ENCODE data around the gene MARCHF4.
A peak's percentile ranks its signal among the peaks of the same experiment; 100 is the strongest.

MARCHF4 gene

GRCh38 chr2:216371721-216372702 is at the start of gene MARCHF4:
TSS of gene MARCHF4 (minus strand) at chr2:216372483. CDS start at chr2:216370260, 2,223 bp downstream.
- FAIRE-seq (no peak), DNase-seq (ENCODE audit: insufficient read length, low spot score) (peak; percentile 17)

GRCh38 chr2:216420367-216421101 is 48.3 kb upstream of the MARCHF4 start:
- FAIRE-seq (no peak), DNase-seq (ENCODE audit: insufficient read length, low spot score) (no peak)

GRCh38 chr2:216418981-216419380 is 46.7 kb upstream of the MARCHF4 start:
- FAIRE-seq: no peak
- DNase-seq (ENCODE audit: insufficient read length, low spot score): no peak

- DNase-seq (ENCODE audit: insufficient read length, low spot score) (no peak), FAIRE-seq (no peak)
Observed at GRCh38 chr2:216416571-216417307, 44.5 kb upstream of the MARCHF4 start.

GRCh38 chr2:216415541-216415940 is 43.3 kb upstream of the MARCHF4 start:
- FAIRE-seq (no peak), DNase-seq (ENCODE audit: insufficient read length, low spot score) (no peak)

- no peak for DNase-seq (ENCODE audit: insufficient read length, low spot score)
- no peak for FAIRE-seq
Observed at GRCh38 chr2:216414772-216415319, 42.6 kb upstream of the MARCHF4 start.

- FAIRE-seq (no peak), DNase-seq (ENCODE audit: insufficient read length, low spot score) (no peak)
Observed at GRCh38 chr2:216413882-216414281, 41.6 kb upstream of the MARCHF4 start.

- peak; percentile 100 for FAIRE-seq
- peak; percentile 74 for DNase-seq (ENCODE audit: insufficient read length, low spot score)
Observed at GRCh38 chr2:216412022-216412999, 40.0 kb upstream of the MARCHF4 start, which contains the start of gene SMARCAL1. TSS of gene SMARCAL1 (plus strand) at chr2:216412484. CDS start at chr2:216414705, 2,221 bp downstream.

GRCh38 chr2:216410550-216410949 is 38.3 kb upstream of the MARCHF4 start:
- peak; percentile 55 for FAIRE-seq

GRCh38 chr2:216408426-216409290 is 36.4 kb upstream of the MARCHF4 start:
- FAIRE-seq (no peak), DNase-seq (ENCODE audit: insufficient read length, low spot score) (no peak)

More at GRCh38 chr2:216410550-216410949, 38.3 kb upstream of the MARCHF4 start:
- no peak for DNase-seq (ENCODE audit: insufficient read length, low spot score)

- FAIRE-seq: no peak
- DNase-seq (ENCODE audit: insufficient read length, low spot score): no peak
Observed at GRCh38 chr2:216406826-216407225, 34.5 kb upstream of the MARCHF4 start.

GRCh38 chr2:216405588-216405987 is 33.3 kb upstream of the MARCHF4 start:
- no peak for FAIRE-seq
- DNase-seq (ENCODE audit: insufficient read length, low spot score): no peak

- FAIRE-seq (peak; percentile 66), DNase-seq (ENCODE audit: insufficient read length, low spot score) (no peak)
Observed at GRCh38 chr2:216404010-216404618, 31.8 kb upstream of the MARCHF4 start.

GRCh38 chr2:216402751-216403150 is 30.5 kb upstream of the MARCHF4 start:
- no peak for FAIRE-seq
- no peak for DNase-seq (ENCODE audit: insufficient read length, low spot score)

GRCh38 chr2:216399621-216400020 is 27.3 kb upstream of the MARCHF4 start:
- no peak for DNase-seq (ENCODE audit: insufficient read length, low spot score)
- FAIRE-seq: no peak

- FAIRE-seq: no peak
- no peak for DNase-seq (ENCODE audit: insufficient read length, low spot score)
Observed at GRCh38 chr2:216394881-216395280, 22.6 kb upstream of the MARCHF4 start.

- FAIRE-seq (peak; percentile 45), DNase-seq (ENCODE audit: insufficient read length, low spot score) (no peak)
Observed at GRCh38 chr2:216392945-216393840, 20.9 kb upstream of the MARCHF4 start.

Data from GM19239 (cell line).